Right atrium auricular region (tissue), 2 donors: ENCODE data around the gene DENND10. TPM values are rescaled to one million over a fixed set of nuclear protein-coding genes. Genes with fewer than 3 reads are reported as not detected.
A peak's percentile ranks its signal among the peaks of the same experiment; 100 is the strongest.

Source experiments
- DNase-seq: peaks from one replicate; pipeline ENCODE4 v3.0.0-alpha.2; 2019; ENCODE audit warnings: low spot score
- H3K27ac ChIP-seq, 2 donors: fragments of 200-600 bp; sonication (generic); 1 replicate in 1 of 2; 2 replicates in 1 of 2; pipeline ENCODE4 v1.5.1; 2016 to 2019
- H3K27me3 ChIP-seq, 2 donors: fragments of 200-600 bp; sonication (generic); one replicate each; pipeline versions ENCODE4 v1.5.1 to v1.6.0; 2017 to 2019
- H3K36me3 ChIP-seq: fragments of 200-600 bp; sonication (generic); one replicate; pipeline ENCODE4 v1.5.1; 2016
- H3K4me1 ChIP-seq, 2 donors: fragments of 200-600 bp; sonication (generic); one replicate each; pipeline versions ENCODE4 v1.5.1 to v1.6.0; 2017 to 2019
- H3K4me3 ChIP-seq, 2 donors: fragments of 200-600 bp; sonication (generic); 1 replicate in 1 of 2; 2 replicates in 1 of 2; pipeline ENCODE4 v1.5.1; 2017 to 2019; ENCODE audit warnings: mild to moderate bottlenecking in 1 of 2, moderate library complexity in 1 of 2
- H3K9me3 ChIP-seq, 2 donors: fragments of 200-600 bp; sonication (generic); one replicate each; pipeline ENCODE4 v1.5.1; 2019
- total RNA-seq, 2 donors: library from RNA; depleted of rRNA; stranded (reverse); fragments of >200 nt; gene quantifications; one replicate each; pipeline ENCODE4 v1.1.0, GENCODE V29; 2016
- TF ChIP-seq, protein P1 (sequence below), 2 donors: fragments of 200-600 bp; sonication (generic); IDR thresholded peaks; one replicate each; pipeline ENCODE4 v1.5.1; 2019; ENCODE audit warnings: antibody characterized with exemption in 2 of 2

The DENND10 gene
- total RNA-seq, 2 donors from 2014 or later, result 25.9 to 31.4 TPM

DNA sequence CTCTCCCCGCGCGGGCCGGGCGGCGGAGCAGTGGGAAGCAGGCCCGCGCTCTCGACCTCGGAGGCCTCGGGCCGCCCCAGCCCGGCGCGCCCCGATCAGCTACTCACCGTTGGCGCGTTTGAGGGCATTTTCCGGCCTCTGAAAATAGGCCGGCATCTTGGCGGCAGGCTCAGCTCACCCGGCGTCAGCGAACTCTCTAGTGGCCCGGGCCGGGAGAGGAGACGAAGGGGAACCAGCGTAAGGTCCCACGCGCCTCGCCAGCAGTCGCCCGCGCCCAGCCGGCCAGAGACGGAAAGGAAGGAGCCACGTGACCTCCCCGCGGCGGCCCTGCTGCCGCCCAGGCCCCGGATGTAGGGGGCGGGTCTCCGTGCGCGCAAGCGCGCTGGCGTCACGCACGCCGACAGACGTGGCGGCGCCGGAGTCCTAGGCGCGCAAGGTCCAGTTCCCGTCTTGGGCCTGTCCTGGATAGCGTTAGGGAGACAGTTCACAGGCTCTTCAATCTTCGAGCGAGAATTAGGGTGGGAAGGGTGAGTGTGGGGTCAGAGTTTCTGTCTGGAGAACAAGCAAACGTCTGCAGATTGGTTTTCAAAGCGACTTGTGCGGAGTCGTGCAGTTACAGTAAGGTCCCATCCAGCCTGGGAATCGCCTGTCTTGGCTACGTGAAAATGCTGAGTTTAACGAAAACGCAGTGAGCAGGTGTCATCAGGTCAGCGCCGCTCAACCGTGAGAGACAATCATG is 23.2 kb upstream of the DENND10 start, which contains the start of gene EIF3A:
TSS of gene EIF3A (minus strand) at position 297 of the 739 bp plus-strand sequence. CDS start at position 156, 141 bp downstream.
- peak; percentile 92 for DNase-seq
- no peaks in the 10 kb centered on the region for H3K36me3 ChIP-seq
- no peaks in the 10 kb centered on the region for H3K27me3 ChIP-seq
- peak within 1 kb of the TSS; percentile 94 to 99 for H3K27ac ChIP-seq
- peak within 1 kb of the TSS; percentile 77 to 97 for H3K4me3 ChIP-seq
- H3K4me1 ChIP-seq, result peaks cover 0 to 43% of the 10 kb centered on the region in 2 donors
- TF ChIP-seq, protein P1, sequence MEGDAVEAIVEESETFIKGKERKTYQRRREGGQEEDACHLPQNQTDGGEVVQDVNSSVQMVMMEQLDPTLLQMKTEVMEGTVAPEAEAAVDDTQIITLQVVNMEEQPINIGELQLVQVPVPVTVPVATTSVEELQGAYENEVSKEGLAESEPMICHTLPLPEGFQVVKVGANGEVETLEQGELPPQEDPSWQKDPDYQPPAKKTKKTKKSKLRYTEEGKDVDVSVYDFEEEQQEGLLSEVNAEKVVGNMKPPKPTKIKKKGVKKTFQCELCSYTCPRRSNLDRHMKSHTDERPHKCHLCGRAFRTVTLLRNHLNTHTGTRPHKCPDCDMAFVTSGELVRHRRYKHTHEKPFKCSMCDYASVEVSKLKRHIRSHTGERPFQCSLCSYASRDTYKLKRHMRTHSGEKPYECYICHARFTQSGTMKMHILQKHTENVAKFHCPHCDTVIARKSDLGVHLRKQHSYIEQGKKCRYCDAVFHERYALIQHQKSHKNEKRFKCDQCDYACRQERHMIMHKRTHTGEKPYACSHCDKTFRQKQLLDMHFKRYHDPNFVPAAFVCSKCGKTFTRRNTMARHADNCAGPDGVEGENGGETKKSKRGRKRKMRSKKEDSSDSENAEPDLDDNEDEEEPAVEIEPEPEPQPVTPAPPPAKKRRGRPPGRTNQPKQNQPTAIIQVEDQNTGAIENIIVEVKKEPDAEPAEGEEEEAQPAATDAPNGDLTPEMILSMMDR (IDR thresholded peaks at IDR 0.05), result no peak
- no peaks in the 10 kb centered on the region for H3K9me3 ChIP-seq

DNA sequence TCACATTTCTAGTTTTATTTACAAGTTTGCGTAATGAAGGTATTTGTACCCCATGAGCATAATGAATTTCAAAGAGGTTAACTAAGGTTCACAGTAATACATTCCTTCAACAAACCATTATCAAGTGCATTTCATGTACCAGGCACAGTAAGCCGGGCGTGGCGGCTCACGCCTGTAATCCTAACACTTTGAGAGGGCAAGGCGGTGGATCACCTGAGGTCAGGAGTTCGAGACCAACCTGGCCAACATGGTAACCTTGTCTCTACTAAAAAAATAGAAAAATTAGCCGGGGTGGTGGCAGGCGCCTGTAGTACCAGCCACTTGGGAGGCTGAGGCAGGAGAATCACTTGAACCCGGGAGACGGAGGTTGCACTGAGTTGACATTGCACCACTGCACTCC is 19.0 kb upstream of the DENND10 start:
- TF ChIP-seq, protein P1 (IDR thresholded peaks at IDR 0.05), result no peak
- no peak overlapping the region for H3K4me3 ChIP-seq
- no peaks in the 10 kb centered on the region for H3K36me3 ChIP-seq
- H3K4me1 ChIP-seq, result peaks cover 0 to 6% of the 10 kb centered on the region in 2 donors
- no peaks in the 10 kb centered on the region for H3K27me3 ChIP-seq
- H3K9me3 ChIP-seq, result no peaks in the 10 kb centered on the region
- no peak for DNase-seq
- H3K27ac ChIP-seq, result no peak overlapping the region

- H3K27ac ChIP-seq, result no peak overlapping the region
- no peak for DNase-seq
- TF ChIP-seq, protein P1 (IDR thresholded peaks at IDR 0.05), result no peak
These were observed 16.5 kb upstream of the DENND10 start for GRCh38 chr10:119087271-119087882.

DNA sequence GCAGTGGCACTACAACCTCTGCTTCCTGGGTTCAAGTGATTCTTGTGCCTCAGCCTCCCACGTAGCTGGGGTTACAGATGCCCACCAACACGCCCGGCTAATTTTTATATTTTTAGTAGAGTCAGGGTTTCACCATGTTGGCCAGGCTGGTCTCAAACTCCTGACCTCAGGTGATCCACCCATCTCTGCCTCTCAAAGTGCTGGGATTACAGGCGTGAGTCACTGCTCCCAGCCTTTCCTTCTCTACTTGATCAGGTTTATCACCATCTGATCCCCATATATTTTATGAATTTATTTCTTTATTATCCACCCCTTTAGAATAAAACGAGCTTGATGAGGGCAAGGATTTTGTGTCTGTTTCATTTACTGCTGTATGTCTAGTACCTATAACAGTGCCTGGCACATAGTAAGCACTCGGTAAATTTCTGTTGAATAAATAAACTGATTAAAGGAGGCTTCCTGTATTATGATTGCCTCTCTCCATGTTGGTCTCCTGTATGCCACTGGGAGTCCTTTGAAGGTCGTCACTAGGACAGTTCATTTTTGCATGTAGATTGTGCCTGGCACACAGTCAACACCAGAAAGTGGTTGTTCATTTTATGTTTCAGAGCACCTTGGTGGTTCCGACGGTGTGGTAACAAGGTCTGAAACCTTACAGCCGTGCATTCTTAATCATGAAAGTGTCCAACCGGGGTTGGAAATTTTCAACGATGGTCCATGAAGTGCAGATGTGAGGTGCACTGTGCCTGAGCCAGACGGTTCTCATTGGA is 13.7 kb upstream of the DENND10 start:
- no peak for DNase-seq
- Histone ChIP-seq H3K4me3 (no peak overlapping the region), H3K4me1 (no peaks in the 10 kb centered on the region), H3K36me3 (no peaks in the 10 kb centered on the region), H3K27me3 (no peaks in the 10 kb centered on the region), H3K27ac (no peak overlapping the region), H3K9me3 (no peaks in the 10 kb centered on the region)
- TF ChIP-seq, protein P1 (IDR thresholded peaks at IDR 0.05), result no peak

More at GRCh38 chr10:119087271-119087882, 16.5 kb upstream of the DENND10 start:
- Histone ChIP-seq H3K4me3 (no peak overlapping the region), H3K36me3 (no peaks in the 10 kb centered on the region), H3K4me1 (no peaks in the 10 kb centered on the region), H3K27me3 (no peaks in the 10 kb centered on the region), H3K9me3 (no peaks in the 10 kb centered on the region)

DNA sequence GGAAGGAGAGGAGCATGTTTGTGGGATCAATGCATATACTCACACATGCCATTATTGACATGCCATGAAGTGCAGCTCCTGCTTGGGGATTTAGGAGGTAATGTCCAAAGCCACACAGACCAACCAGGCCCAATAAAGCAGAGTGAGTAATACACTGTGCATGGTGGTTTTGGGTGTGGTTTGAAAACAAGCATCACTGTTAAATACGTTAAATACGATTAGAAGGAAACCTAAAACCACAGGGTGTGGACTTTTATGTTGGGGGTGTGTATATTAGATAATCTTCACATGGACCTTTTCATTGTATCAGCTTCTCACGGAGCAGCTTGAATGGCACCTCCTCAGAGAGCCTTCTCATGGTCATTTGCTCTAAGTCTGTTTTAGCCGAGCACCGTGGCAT is 12.9 kb upstream of the DENND10 start:
- H3K27me3 ChIP-seq, result no peaks in the 10 kb centered on the region
- H3K4me1 ChIP-seq, result no peaks in the 10 kb centered on the region
- H3K27ac ChIP-seq, result no peak overlapping the region
- DNase-seq, result no peak
- no peak overlapping the region for H3K4me3 ChIP-seq
- H3K9me3 ChIP-seq, result no peaks in the 10 kb centered on the region
- TF ChIP-seq, protein P1 (IDR thresholded peaks at IDR 0.05), result no peak
- no peaks in the 10 kb centered on the region for H3K36me3 ChIP-seq
